Hematopoietic multipotent progenitor cell treated with erythropoietin and hydrocortisone succinate and interleukin-3 and kit ligand, for 8 days (in vitro differentiated cells): ENCODE data around the gene VGF.
"Not testable (repeated sequence)": the region's sequence is repeated elsewhere in the genome, so short reads cannot be mapped to it uniquely, and the experiment has no call there.

Experiments
- DNase-seq: peaks from one replicate; pipeline ENCODE4 v3.0.0-alpha.2; 2015

The VGF gene

DNA sequence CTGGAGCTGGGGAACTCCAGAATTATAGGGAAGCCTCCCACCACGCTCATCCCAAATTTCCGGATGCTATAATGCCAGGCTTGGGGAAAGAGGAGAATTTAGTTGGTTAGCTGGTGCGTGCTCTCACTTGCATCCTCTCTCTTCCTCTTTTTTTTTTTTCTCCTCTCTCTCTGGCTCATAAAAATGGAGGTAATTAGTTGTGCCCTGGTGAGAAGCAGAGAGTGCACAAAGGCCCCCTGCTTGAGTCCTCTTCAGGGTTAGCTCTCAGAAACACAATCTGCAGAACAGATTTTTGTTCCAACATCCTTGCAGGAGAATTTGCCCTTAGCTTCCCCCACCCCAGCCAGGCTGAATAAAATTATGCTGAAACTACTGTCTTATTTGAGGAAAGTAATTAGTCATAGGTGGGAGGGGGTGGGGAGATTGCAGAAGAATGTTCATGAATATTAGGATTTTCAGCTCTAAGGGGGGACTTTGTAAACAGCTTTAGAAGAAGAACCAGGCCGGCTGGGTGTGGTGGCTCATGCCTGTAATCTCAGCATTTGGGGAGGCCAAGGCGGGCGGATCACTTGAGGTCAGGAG is 30.9 kb downstream of the VGF start:
- no peak for DNase-seq

DNA sequence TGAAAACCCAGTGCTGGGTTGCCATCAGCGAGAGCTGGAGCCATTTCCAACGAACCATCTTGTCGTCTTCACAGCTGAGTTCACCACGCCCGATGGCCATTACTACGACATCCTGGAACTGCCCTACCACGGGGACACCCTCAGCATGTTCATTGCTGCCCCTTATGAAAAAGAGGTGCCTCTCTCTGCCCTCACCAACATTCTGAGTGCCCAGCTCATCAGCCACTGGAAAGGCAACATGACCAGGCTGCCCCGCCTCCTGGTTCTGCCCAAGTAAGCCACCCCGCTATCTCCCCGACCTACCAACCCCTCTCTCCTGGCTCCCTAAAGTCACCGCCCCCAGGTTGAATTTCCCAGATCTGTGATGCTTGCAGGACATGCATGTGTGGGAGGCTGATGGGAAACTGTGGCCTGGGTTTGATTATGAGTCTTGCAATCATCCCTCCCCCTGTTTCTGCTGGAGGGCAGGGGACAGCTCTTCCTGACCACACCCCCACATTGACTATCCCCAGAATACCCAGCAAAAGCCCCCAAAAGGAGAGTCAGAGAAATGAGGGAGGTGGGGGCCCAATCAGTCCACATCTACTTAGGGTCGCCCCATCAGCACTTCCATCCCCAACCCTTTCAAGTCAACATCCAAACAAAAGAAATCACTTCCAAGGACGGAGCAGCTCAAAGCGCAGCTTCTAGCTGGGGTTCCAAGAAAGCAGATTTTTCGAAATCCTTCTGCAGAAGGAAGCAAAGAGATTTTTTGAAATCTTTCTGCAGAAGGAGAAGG is 31.6 kb downstream of the VGF start:
- DNase-seq = no peak

DNA sequence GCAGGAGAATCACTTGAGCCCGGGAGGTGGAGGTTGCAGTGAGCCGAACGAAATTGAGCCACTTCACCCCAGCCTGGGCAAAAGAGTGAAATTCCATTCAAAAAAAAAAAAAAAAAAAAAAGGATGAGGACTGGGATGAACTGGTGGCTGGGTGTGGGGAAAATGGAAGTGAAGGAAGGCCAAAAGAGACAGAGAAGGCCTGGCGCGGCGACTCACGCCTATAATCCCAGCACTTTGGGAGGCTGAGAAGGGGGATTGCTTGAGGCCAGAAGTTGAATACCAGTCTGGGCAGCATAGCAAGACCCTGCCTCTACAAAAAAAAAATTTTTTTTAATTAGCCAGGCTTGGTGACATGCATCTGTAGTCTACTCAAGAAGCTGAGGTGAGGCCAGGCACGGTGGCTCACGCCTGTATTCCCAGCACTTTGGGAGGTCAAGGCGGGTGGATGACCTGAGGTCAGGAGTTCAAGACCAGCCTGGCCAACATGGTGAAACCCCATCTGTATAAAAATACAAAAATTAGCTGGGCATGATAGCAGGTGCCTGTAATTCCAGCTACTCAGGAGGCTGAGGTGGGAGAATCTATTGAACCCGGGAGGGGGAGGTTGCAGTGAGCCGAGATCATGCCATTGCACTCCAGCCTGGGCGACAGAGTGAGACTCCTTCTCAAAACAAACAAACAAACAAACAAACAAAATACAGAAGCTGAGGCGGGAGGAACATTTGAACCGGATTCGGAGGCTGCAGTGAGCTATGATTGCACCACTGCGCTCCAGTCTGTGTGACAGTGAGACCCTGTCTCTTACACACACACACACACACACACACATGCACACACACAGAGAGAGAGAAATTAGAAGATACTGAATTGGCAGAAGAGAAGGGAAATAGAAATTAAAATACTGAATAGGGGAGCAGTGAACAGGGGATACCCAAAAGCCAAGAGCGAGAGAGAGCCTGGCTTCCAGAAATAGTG is 32.5 kb downstream of the VGF start:
- not testable (repeated sequence) for DNase-seq

DNA sequence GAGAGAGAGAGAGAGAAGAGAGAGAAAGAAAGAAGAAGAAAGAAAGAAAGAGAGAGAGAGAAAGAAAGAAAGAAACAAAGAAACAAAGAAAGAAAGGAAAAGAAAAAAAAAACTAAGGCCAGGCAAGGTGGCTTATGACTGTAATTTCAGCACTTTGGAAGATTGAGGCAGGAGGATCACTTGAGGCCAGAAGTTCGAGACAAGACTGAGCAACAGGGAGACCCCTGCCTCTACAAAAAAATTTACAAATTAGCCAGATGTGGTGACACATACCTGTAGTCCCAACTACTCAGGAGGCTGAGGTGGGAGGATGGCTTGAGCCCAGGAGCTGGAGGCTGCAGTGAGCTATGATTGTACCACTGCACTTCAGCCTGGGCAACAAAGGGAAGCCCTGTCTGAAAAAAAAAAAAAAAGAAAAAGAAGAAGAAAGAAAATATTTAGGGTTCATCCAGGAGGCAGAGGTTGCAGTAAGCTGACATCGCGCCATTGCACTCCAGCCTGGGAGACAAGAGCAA is 35.7 kb downstream of the VGF start:
- no peak for DNase-seq

DNA sequence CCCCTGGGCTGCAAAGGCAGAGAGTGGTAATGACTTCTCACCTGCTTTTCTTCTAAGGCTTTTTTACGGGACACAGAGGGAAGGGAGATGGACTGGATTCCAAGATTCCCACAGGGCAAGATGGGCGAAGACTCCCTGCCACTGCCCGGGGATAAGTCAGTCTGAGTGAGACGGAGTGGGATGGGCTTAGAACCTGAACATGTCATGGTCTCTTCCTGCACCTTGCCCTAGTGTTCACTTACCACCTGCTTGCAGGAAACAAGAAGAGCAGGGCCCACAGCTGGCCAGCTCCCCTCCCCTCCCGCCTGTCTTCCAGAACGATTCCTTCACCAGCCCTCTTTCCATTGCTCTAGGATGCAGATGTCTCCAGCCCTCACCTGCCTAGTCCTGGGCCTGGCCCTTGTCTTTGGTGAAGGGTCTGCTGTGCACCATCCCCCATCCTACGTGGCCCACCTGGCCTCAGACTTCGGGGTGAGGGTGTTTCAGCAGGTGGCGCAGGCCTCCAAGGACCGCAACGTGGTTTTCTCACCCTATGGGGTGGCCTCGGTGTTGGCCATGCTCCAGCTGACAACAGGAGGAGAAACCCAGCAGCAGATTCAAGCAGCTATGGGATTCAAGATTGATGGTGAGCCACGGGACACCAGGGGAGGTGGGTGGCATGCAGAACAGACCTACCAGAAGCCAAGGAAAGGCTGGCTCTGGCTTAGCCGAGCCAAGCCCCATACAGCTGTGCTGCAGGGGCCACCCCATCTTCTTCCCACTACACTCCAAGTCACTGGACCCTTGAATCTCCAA is 37.1 kb downstream of the VGF start:
- DNase-seq = no peak

DNA sequence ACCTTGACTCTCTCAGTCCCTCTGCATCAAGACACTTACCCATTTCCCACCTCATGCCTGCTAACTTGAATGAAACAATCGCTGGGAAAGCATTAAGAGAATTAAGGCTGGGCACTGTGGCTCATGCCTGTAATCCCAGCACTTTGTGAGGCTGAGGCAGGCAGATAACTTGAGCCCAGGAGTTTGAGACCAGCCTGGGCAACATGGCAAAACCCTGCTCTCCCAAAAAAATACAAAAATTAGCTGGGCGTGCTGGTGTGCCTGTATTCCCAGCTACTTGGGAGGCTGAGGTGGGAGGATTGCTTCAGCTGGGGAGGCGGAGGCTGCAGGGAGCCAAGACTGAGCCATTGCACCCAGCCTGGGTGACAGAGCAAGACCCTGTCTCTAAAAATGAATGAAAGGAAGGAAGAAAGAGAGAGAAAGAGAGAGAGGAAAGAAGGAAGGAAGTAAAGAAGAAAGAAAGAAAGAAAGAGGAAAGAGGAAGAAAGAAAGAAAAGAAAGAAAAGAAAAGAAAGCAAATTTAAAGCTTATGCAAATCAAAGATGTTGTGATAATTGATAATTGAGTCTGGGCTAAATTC is 37.8 kb downstream of the VGF start:
- DNase-seq = no peak

DNA sequence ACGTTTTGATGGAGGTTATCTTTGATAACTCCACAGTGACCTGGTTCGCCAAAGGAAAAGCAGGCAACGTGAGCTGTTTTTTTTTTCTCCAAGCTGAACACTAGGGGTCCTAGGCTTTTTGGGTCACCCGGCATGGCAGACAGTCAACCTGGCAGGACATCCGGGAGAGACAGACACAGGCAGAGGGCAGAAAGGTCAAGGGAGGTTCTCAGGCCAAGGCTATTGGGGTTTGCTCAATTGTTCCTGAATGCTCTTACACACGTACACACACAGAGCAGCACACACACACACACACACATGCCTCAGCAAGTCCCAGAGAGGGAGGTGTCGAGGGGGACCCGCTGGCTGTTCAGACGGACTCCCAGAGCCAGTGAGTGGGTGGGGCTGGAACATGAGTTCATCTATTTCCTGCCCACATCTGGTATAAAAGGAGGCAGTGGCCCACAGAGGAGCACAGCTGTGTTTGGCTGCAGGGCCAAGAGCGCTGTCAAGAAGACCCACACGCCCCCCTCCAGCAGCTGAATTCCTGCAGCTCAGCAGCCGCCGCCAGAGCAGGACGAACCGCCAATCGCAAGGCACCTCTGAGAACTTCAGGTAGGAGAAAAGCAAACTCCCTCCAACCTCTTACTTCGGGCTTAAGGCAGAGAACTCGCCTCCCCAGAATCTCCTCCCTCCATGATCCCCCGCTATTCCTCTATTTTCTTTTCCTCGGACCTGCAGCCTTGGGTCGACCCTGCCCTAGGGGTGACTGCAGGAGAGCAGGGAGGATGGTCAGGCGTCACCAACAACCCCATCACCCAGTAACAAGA is 38.5 kb downstream of the VGF start, which contains the start of gene SERPINE1:
SERPINE1 (plus strand) TSS at position 454 of the 809 bp plus-strand sequence. CDS start 1,290 bp downstream, outside the sequence.
- peak; percentile 91 for DNase-seq

DNA sequence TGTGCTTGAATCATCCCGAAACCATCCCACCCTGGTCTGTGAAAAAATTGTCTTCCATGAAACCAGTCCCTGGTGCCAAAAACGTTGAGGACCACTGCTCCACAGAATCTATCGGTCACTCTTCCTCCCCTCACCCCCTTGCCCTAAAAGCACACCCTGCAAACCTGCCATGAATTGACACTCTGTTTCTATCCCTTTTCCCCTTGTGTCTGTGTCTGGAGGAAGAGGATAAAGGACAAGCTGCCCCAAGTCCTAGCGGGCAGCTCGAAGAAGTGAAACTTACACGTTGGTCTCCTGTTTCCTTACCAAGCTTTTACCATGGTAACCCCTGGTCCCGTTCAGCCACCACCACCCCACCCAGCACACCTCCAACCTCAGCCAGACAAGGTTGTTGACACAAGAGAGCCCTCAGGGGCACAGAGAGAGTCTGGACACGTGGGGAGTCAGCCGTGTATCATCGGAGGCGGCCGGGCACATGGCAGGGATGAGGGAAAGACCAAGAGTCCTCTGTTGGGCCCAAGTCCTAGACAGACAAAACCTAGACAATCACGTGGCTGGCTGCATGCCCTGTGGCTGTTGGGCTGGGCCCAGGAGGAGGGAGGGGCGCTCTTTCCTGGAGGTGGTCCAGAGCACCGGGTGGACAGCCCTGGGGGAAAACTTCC is 39.2 kb downstream of the VGF start:
- peak; percentile 74 for DNase-seq

DNA sequence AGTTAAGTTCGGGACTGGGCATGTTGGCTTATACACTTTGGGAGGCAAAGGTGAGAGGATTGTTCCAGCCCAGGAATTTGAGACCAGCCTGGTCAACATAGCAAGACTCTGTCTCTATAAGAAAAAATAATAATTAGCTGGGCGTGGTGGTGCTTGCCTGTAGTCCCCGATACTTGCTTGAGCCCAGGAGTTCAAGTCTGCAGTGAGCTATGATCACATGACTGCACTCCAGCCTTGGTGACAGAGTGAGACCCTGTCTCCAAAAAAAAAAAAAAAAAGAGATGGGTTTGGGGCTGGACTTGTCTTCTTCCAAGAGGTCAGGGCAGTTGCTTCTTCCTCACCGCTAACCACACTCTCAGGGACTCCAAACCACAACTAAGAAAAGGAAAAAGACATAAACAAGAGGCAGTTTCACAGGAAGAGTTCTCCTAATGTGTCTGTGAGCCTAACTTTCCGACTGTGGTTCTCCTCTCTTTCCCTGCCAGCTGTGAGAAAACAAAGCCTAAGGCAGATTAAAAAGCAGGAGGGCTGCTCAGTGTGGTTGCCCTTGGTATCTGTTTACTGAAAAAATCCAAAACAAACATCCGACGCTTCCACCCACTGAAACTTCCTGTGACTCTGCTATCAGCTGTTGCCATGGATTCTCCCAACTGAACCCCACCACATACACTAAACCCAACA is 40.9 kb downstream of the VGF start:
- peak; percentile 47 for DNase-seq

DNA sequence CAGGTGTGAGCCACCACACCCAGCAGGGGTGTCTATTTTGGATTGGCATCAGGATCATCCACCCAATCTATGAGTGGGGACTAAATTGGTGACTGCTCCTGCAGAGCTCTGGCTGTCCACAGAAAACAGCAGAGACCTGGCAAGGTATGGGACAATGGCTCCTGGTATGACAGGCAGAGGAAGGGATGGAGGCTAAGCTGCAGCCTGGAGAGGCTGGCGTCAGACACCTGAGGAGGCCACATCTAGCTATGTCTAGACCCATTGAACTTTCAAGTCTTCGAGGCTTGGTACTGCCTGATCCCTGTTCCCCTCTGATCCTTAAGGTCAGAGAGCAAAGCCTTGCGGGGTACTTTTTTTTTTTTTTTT is 41.7 kb downstream of the VGF start:
- DNase-seq = no peak

DNA sequence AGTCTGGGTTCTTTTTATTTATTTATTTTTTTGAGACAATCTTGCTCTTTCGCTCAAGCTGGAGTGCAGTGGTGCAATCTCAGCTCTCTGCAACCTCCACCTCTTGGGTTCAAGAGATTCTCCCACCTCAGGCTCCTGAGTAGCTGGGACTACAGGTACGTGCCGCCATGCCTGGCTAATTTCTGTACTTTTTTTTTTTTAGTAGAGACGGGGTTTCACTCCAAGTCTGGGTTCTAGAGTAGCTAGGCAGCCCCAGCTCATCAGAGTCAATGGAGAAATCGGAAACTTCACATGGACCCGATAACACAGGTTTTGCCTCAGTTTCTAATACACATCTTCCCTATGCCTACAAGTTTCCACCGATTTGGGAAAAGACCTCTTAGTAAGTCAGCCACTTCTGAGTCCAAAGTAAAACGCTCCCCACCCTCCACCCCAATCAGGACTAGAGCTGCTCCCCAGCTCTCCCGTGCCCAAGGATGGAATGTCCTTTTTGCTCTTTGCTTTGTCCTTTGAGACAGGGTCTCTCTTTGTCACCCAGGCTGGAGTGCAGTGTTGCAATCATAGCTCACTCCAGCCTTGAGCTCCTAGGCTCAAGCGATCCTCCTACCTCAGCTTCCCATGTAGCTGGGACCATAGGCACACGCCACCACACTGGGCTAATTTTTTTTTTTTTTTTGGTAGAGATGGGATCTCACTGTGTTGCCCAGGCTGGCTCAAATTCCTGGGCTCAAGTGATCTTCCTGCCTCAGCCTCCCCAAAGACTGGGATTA is 42.3 kb downstream of the VGF start:
- DNase-seq = no peak

DNA sequence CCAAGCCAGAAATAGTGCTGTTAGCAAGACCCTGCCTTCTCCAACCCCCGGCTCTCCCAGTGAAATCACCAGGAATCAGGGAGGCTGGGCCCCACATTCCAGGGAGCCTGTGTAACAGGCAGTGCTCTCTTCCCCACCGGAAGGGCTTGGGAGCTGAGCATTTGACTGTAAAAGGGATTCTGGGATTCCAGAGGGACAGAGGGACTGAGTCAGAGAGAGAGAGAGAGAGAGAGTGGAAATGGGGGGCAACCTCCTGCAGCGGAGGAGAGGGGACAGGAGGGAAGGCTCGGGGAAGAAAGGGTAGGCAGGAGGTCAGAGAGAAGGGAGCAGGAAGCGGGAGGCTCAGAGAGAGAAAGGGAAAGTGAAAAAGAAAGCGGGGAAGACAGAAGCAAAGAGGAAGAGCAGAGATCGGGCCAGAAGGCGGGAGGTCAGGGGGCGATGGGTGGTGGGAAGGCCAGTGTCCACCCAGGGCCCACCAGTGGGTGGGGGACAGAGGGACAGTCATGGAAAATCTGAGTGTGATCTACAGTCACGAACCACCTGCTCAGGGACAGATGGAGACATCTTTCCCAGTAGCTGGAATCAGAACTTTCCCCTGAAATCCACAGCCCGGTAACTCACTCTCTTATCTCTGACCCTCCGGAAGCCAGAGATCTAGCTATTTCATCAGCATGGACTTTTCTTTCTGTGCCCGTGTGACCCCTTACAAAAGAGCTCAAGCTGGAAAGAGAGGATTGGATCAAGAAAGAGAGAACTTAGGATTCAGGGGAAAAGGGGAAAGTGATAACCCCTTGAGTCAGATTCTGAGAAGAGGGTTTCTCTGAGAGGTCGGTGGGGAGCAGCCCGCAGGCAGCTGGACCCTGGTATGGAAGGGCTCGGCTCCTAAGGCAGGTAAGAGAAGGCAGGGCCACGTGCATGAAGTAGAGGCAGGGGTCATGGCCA is 43.1 kb downstream of the VGF start:
- no peak for DNase-seq

DNA sequence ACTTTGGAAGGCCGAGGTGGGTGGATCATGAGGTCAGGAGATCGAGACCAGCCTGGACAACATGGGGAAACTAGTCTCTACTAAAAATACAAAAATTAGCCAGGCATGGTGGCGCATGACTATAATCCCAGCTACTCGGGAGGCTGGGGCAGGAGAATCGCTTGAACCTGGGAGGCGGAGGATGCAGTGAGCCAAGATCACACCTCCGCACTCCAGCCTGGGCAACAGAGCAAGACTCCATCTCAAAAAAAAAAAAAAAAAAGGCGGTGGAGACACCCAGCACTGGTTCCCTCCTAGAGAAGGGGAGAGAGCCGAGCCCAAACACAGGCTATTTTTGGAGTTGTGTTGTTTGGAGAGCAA is 43.8 kb downstream of the VGF start:
- not testable (repeated sequence) for DNase-seq

DNA sequence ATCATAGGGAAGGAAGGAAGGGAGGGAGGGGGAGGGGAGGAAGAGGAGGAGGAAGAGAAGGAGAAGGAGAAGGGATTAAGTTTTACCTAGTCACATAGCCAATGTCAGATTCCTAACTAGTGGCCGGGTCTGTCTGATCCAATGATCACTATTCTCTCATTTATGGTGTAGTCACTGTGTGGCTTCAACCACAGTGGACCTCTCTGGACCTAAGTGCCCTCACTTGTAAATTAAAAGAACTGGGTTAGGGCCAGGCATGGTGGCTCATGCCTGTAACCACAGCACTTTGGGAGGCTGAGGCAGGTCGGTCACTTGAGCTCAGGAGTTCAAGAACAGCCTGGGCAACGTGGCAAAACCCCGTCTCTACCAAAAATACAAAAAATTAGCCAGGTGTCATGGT is 45.1 kb downstream of the VGF start:
- DNase-seq = no peak

DNA sequence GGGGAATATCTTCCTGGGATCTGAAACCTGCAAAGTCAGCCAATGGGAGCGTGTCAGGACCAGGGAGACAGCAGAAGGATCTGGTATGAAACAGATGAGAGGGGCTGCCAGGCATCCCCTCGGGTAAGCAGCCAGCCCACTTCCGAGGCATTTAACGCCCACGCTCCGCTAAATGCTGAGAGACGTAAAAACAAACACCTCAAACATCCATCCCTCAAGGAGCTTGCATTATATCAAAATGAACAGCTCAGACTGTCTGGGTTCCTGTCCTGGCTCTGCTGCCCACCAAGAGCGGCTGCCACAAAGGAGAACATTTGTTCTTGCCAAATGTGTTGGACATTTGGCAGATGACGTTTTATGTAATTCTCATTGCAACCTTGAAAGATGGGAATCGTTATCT is 45.5 kb downstream of the VGF start:
- DNase-seq = no peak

DNA sequence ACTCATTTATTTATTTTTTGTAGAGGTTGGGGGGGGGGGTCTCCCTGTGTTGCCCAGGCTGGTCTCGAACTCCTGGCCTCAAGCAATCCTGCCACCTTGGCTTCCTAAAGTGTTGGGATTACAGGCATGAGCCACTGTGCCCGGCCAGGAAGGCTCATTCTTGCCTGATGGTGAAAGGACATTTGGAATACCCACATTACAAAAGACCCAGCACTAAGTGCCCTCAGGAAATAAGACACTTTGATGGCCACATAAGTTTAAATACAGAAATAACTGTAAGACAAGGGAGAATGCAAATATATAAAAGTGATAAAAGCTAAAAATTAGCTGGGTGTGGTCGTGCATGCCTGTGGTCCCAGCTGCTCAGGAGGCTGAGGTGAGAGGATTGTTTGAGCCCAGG is 46.5 kb downstream of the VGF start:
- no peak for DNase-seq

DNA sequence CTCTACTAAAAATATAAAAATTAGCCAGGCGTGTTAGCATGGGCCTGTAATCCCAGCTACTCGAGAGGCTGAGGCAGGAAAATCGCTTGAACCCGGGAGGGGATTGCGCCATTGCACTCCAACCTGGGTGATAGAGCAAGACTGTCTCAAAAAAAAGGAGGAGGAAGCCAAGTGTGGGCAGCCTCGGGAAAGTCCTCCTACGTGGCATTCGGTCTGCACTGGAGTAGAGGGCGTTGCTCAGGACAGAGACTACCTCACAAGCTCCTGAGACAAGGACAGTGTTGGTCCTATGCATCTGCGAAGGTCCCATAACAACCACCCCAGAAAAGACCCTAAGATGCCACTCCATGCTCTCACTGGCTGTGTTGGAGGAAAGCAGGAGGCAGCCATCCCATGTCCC is 48.5 kb downstream of the VGF start:
- DNase-seq = no peak

DNA sequence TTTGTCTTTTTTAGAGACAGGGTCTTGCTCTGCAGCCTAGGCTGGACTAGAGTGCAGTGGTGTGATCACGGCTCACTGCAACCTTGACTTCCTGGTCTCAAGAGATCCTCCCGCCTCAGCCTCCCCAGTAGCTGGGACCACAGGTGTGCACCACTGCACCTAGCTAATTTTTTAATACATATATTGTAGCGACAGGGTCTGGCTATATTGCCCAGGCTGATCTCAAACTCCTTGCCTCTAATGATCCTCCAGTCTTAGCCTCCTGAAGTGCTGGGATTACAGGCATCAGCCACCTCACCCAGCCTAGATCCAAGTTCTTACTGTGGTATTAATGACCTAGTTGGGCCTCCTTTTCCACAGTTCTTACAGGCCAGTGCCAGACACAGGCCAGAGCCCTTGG is 50.2 kb downstream of the VGF start:
- no peak for DNase-seq
